ENCODE measurements around the gene GRB10.
A peak's percentile ranks its signal among the peaks of the same experiment; 100 is the strongest.
"Not testable (repeated sequence)": the region's sequence is repeated elsewhere in the genome, so short reads cannot be mapped to it uniquely, and the experiment has no call there.

GRB10 gene

GRCh38 chr7:50584793-50585408 lies 197.8 kb downstream of the GRB10 start:
- TF ChIP-seq CTCF (IDR thresholded peaks at IDR 0.05) = no peak
- TF ChIP-seq ZFX (IDR thresholded peaks at IDR 0.05; ENCODE audit: borderline replicate concordance) = no peak
- H3K27ac ChIP-seq = peak overlapping the region; percentile 33; the same call in 1 of the 2 replicates

- H3K27ac ChIP-seq = no peak overlapping the region
- no peak for TF ChIP-seq ZFX (IDR thresholded peaks at IDR 0.05; ENCODE audit: borderline replicate concordance)
- no peak for TF ChIP-seq CTCF (IDR thresholded peaks at IDR 0.05)
Measured at GRCh38 chr7:50584386-50584785, 198.3 kb downstream of the GRB10 start.

GRCh38 chr7:50583295-50583694 lies 199.4 kb downstream of the GRB10 start:
- H3K27ac ChIP-seq = not testable (repeated sequence)

GRCh38 chr7:50582271-50582670 lies 200.4 kb downstream of the GRB10 start:
- not testable (repeated sequence) for H3K27ac ChIP-seq

GRCh38 chr7:50580666-50581065 lies 202.0 kb downstream of the GRB10 start:
- not testable (repeated sequence) for H3K27ac ChIP-seq

GRCh38 chr7:50580057-50580456 lies 202.6 kb downstream of the GRB10 start:
- TF ChIP-seq CTCF (IDR thresholded peaks at IDR 0.05) = no peak
- TF ChIP-seq ZFX (IDR thresholded peaks at IDR 0.05; ENCODE audit: borderline replicate concordance) = no peak
- H3K27ac ChIP-seq = no peak overlapping the region

- H3K27ac ChIP-seq = not testable (repeated sequence)
Measured at GRCh38 chr7:50578105-50578504, 204.6 kb downstream of the GRB10 start.

- no peak overlapping the region for H3K27ac ChIP-seq
- TF ChIP-seq ZFX (IDR thresholded peaks at IDR 0.05; ENCODE audit: borderline replicate concordance) (no peak), CTCF (IDR thresholded peaks at IDR 0.05) (no peak)
Measured at GRCh38 chr7:50577569-50577968, 205.1 kb downstream of the GRB10 start.

- H3K27ac ChIP-seq = not testable (repeated sequence)
Measured at GRCh38 chr7:50576388-50576787, 206.3 kb downstream of the GRB10 start.

GRCh38 chr7:50567715-50568261 lies 214.9 kb downstream of the GRB10 start:
- H3K27ac ChIP-seq = no peak overlapping the region
- TF ChIP-seq ZFX (IDR thresholded peaks at IDR 0.05; ENCODE audit: borderline replicate concordance) = no peak
- no peak for TF ChIP-seq CTCF (IDR thresholded peaks at IDR 0.05)
